Measurements from ENCODE around the gene RASGRF2.

The RASGRF2 gene

DNA sequence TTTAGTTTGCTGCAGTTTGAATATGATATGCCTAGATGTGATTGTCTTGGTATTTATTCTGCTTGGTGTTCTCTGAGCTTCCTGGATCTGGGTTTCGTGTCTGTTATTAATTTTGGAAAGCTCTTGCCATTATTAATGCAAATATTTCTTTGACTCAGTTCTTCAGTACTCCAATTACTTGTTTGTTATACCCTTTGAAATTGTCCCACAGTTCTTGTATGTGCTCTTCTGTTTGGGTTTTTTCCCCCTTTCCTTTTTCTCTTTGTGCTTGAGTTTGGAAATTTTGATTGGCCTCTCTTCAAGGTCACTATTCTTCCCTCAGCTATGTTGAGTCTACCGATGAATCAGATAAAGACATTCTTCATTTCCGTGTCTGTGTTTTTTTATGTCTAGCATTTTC, 176.4 kb downstream of the RASGRF2 start:
- H3K4me3 ChIP-seq (ENCODE audit: low read length), result no peak overlapping the region
- TF ChIP-seq, protein P1, sequence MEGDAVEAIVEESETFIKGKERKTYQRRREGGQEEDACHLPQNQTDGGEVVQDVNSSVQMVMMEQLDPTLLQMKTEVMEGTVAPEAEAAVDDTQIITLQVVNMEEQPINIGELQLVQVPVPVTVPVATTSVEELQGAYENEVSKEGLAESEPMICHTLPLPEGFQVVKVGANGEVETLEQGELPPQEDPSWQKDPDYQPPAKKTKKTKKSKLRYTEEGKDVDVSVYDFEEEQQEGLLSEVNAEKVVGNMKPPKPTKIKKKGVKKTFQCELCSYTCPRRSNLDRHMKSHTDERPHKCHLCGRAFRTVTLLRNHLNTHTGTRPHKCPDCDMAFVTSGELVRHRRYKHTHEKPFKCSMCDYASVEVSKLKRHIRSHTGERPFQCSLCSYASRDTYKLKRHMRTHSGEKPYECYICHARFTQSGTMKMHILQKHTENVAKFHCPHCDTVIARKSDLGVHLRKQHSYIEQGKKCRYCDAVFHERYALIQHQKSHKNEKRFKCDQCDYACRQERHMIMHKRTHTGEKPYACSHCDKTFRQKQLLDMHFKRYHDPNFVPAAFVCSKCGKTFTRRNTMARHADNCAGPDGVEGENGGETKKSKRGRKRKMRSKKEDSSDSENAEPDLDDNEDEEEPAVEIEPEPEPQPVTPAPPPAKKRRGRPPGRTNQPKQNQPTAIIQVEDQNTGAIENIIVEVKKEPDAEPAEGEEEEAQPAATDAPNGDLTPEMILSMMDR (conservative IDR thresholded peaks at IDR 0.05; ENCODE audit: low read length), result no peak

DNA sequence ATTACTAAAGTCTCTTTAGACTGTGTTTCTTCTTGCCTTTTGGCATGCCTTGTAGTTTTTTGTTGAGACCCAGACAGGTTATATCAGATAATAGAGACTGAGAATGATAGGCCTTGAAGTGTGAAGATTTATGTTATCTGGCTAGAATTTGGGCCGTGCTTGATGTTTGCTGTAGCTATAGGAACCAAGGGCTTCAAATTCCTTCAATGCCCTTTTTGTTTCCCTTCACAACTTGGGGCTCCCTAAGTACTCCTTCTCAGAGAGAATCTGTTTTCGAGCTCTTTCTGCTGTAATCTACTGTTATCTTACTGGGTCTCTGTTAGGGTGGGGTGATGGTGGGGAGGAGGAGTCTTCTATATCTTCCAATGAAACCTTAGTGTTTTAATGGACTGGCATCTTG, 177.7 kb downstream of the RASGRF2 start:
- no peak for DNase-seq (ENCODE audit: low read depth)
- no peak overlapping the region for H3K4me3 ChIP-seq (ENCODE audit: low read length)
- TF ChIP-seq, protein P1 (conservative IDR thresholded peaks at IDR 0.05; ENCODE audit: low read length), result no peak

More for the DNA sequence above, 176.4 kb downstream of the RASGRF2 start:
- DNase-seq (ENCODE audit: low read depth), result no peak

DNA sequence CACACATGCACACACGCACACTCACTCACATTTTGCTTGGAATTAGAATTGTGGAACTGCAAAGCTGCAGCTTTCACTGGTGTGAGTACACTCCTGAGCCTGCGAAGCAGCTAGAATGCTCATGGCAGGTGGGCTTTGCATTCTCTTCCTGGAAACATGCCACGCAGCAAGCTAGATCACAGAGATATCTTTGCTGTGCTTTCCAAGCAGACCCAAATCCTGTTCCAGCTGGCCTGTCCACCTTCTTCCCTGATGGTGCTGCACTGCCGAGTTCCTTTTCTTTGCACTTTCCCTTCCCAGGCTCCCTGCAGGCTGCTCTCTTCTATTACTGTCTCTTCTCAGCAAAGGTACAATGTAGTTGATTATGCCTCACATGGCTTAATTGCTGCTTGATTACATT, 180.3 kb downstream of the RASGRF2 start:
- DNase-seq (ENCODE audit: low read depth), result no peak
- no peak overlapping the region for H3K4me3 ChIP-seq (ENCODE audit: low read length)
- TF ChIP-seq, protein P1 (conservative IDR thresholded peaks at IDR 0.05; ENCODE audit: low read length), result no peak

DNA sequence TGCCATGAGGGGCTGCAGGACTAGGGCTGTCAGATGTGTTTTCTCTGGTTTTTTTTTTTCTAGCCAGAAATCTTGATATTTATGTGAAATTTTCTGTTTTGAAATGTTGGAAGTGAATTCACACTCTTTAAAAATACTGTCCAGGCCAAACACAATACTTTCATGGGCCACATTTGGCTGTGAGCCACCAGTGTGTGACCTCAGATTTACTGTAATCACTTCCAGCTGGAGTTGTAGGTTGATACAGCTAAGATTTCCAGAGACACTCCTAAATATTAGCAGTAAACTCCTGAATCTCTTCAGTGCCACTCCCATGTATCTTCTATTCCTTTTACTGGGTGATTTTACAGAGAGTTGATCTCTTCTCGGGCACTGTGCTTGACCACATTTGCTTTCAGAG, 180.8 kb downstream of the RASGRF2 start:
- TF ChIP-seq, protein P1 (conservative IDR thresholded peaks at IDR 0.05; ENCODE audit: low read length), result no peak
- H3K4me3 ChIP-seq (ENCODE audit: low read length), result no peak overlapping the region
- peak; percentile 70 for DNase-seq (ENCODE audit: low read depth)

DNA sequence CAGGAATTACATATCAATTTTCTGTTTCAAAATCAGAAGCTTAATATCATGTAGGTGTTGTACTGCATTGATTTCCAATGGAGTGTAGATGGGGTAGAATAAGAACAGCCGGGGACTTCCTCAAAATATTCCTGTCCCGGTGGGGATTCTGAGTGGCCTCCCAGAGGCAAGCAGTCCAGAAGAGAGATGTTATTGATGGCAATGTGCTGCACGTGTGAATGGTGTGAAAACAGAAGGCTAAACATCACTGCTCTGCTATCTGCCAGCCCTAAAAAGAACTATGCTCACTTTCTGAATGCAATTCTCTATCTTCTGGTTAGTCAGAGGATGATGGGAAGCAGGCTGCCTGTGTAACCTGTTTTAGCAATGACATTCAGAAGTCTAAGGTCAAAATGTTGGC, 181.9 kb downstream of the RASGRF2 start:
- TF ChIP-seq, protein P1 (conservative IDR thresholded peaks at IDR 0.05; ENCODE audit: low read length), result no peak
- DNase-seq (ENCODE audit: low read depth), result no peak
- no peak overlapping the region for H3K4me3 ChIP-seq (ENCODE audit: low read length)

DNA sequence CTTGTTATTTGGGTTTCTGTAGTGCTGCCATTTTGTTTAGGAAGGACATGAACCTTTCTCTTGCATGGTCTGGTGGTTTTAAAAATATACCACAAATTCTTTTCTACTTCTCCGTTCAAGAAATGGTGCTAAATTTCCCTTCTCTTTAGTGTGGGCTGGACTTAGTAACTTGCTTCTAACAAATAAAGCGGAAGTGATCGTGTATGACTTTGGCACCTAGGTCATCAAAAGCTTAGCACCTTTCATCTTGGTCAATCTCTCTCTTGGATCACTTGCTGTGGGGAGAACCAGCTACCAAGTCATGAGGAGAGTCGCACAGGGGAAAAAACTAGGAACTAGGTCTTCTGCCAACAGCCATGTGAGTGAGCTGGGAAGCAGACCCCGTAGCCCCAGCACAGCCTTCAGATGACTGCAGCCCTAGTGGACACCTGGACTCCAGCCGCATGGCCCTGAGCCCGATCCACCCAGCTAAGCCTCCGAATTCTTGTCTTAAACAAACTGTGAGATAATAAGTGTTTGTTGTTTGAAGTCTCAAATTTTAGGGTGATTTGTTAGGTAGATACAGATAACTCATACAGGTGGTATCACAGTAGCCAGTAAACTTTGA, 185.3 kb downstream of the RASGRF2 start:
- TF ChIP-seq, protein P1 (conservative IDR thresholded peaks at IDR 0.05; ENCODE audit: low read length), result no peak
- no peak overlapping the region for H3K4me3 ChIP-seq (ENCODE audit: low read length)
- DNase-seq (ENCODE audit: low read depth), result no peak

DNA sequence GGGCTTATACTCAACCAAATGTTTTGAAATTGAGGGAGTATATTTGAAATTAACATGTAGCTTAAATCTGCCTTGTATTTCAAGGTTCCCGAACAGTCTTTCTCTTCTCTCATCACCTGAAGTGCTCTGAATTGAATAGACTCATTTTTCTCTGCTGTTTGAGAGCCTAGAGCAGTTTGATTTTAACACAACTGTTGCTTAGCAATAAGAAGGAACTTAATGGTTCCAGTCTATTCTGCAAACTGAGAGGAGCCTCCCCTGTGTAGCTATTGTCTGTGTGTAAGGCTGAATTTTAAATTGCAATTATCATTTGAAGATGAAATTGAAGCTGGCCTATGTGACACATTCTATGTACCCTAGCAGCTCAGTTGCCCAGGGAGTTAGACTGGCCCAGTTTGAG, 185.9 kb downstream of the RASGRF2 start:
- DNase-seq (ENCODE audit: low read depth), result no peak
- no peak overlapping the region for H3K4me3 ChIP-seq (ENCODE audit: low read length)
- TF ChIP-seq, protein P1 (conservative IDR thresholded peaks at IDR 0.05; ENCODE audit: low read length), result no peak
